ENCODE measurements around the gene NUB1.
A peak's percentile ranks its signal among the peaks of the same experiment; 100 is the strongest.

Gene NUB1

GRCh38 chr7:151312356-151312755 lies 29.3 kb upstream of the NUB1 start:
- Histone ChIP-seq H3K4me3 (ENCODE audit: low read depth, low read length) (no peak overlapping the region), H3K9me3 (ENCODE audit: severe bottlenecking) (no peaks in the 10 kb centered on the region), H3K36me3 (no peaks in the 10 kb centered on the region), H3K27me3 (ENCODE audit: insufficient read depth, low read depth, severe bottlenecking) (no peaks in the 10 kb centered on the region), H3K27ac (no peak overlapping the region)
- TF ChIP-seq CTCF (IDR thresholded peaks at IDR 0.05; ENCODE audit: low read depth, low read length) = no peak
- no peak for DNase-seq

- Histone ChIP-seq H3K36me3 (no peaks in the 10 kb centered on the region), H3K4me3 (ENCODE audit: low read depth, low read length) (no peak overlapping the region), H3K9me3 (ENCODE audit: severe bottlenecking) (no peaks in the 10 kb centered on the region), H3K27me3 (ENCODE audit: insufficient read depth, low read depth, severe bottlenecking) (no peaks in the 10 kb centered on the region), H3K27ac (no peak overlapping the region)
- TF ChIP-seq CTCF (IDR thresholded peaks at IDR 0.05; ENCODE audit: low read depth, low read length) = no peak
- no peak for DNase-seq
Observed at GRCh38 chr7:151312831-151313809, 28.5 kb upstream of the NUB1 start.

- Histone ChIP-seq H3K36me3 (no peaks in the 10 kb centered on the region), H3K9me3 (ENCODE audit: severe bottlenecking) (no peaks in the 10 kb centered on the region), H3K27me3 (ENCODE audit: insufficient read depth, low read depth, severe bottlenecking) (no peaks in the 10 kb centered on the region), H3K27ac (no peak overlapping the region), H3K4me3 (ENCODE audit: low read depth, low read length) (no peak overlapping the region)
- no peak for DNase-seq
- no peak for TF ChIP-seq CTCF (IDR thresholded peaks at IDR 0.05; ENCODE audit: low read depth, low read length)
Observed at GRCh38 chr7:151313857-151314256, 27.8 kb upstream of the NUB1 start.

GRCh38 chr7:151314401-151314800 lies 27.2 kb upstream of the NUB1 start:
- no peaks in the 10 kb centered on the region for H3K27me3 ChIP-seq (ENCODE audit: insufficient read depth, low read depth, severe bottlenecking)
- DNase-seq = no peak
- no peak overlapping the region for H3K27ac ChIP-seq
- peaks cover 3% of the 10 kb centered on the region for H3K9me3 ChIP-seq (ENCODE audit: severe bottlenecking)
- no peaks in the 10 kb centered on the region for H3K36me3 ChIP-seq
- no peak for TF ChIP-seq CTCF (IDR thresholded peaks at IDR 0.05; ENCODE audit: low read depth, low read length)
- H3K4me3 ChIP-seq (ENCODE audit: low read depth, low read length) = no peak overlapping the region

- H3K36me3 ChIP-seq = no peaks in the 10 kb centered on the region
- DNase-seq = peak; percentile 52
- no peak overlapping the region for H3K4me3 ChIP-seq (ENCODE audit: low read depth, low read length)
- H3K27me3 ChIP-seq (ENCODE audit: insufficient read depth, low read depth, severe bottlenecking) = no peaks in the 10 kb centered on the region
- TF ChIP-seq CTCF (IDR thresholded peaks at IDR 0.05; ENCODE audit: low read depth, low read length) = peak; percentile 70
- peaks cover 10% of the 10 kb centered on the region for H3K9me3 ChIP-seq (ENCODE audit: severe bottlenecking)
- H3K27ac ChIP-seq = no peak overlapping the region
Observed at GRCh38 chr7:151315038-151315655, 26.5 kb upstream of the NUB1 start.
